HG03460 (cell line): ENCODE data around the gene DIS3L2.
A peak's percentile ranks its signal among the peaks of the same experiment; 100 is the strongest.

ENCODE experiments used
- ATAC-seq: cut with Tn5 transposase; IDR thresholded peaks from one replicate; pipeline ENCODE4 v1.9.1; 2021; ENCODE audit not compliant: unreplicated experiment

DIS3L2 gene

DNA sequence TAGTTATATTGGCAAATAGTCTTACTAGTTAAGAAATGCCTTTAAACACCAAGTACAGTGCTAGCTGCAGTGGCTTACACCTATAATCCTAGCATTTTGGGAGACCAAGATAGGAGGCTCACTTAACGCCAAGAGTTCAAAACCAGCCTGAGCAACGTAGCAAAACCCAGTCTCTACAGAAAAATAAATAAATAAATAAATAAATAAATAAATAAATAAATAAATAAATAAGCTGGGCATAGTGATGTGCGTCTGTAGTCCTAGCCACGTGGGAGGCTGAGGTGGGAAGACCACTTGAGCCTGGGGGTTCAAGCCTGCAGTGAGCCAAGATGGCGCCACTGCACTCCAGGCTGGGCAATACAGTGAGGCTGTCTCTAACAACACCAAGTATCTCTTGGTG lies 258.4 kb downstream of the DIS3L2 start:
- ATAC-seq, result no peak

DNA sequence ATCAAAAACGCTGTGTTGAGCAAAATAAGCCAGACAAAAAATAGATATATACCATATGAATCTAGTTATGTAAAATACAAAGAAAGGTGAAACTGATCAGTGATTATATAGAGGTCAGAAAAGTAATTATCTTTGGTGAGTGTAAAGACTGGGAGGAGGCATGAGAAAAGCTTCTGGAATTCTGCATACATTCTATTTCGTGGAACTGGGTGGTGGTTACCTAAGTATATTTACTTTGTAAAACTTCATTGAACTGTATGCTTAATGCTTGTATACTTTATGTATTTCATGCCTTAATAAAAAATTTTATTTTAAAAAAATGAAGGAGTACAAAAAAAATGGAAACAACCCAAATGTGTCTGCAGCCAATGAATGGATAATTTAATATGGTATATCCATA lies 263.9 kb downstream of the DIS3L2 start:
- ATAC-seq, result no peak

GRCh38 chr2:232225895-232226294 lies 264.4 kb downstream of the DIS3L2 start:
- no peak for ATAC-seq

DNA sequence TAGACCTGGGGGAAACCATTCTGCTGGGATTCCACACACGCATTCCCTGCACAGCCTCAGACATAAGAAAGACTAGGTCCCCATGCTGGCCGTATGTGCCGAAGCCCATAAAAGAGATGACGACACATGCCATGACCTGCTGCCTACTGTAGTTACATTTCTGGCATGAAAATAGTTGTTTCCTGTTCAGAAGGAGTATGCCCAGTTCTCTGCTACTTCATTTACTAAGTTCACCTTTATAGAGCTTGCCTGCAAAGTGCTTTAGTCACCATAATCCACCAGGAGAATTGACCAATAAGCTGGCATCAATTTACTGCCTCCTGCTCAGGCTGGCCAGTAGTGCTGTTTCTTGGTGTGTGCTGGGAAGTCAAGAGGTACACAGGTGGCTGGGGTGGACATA lies 266.8 kb downstream of the DIS3L2 start:
- ATAC-seq, result no peak

GRCh38 chr2:232228971-232229894 lies 267.7 kb downstream of the DIS3L2 start:
- ATAC-seq, result no peak

GRCh38 chr2:232229911-232230310 lies 268.4 kb downstream of the DIS3L2 start:
- no peak for ATAC-seq

DNA sequence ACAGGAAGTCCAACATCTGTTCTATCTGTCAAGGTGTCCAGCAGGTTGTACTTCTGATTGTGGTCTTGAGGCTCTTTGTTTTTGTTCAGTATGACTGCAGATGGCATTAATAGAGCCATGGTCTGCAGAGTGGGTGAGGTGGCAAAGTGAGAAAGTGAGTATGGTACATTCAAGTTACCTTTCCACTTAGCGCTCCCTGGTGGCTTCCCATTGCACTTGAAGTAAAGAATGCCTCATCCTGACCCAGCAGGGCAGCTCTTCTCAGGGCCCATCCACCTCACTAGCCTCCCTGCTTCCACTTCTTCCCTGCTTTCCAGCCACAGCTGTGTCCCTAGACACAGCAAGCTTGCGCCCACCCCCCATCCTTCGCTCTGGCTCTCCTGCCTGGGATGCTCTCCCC lies 269.0 kb downstream of the DIS3L2 start:
- ATAC-seq, result no peak

GRCh38 chr2:232231554-232231953 lies 270.0 kb downstream of the DIS3L2 start:
- no peak for ATAC-seq

GRCh38 chr2:232232915-232233314 lies 271.4 kb downstream of the DIS3L2 start:
- no peak for ATAC-seq

- ATAC-seq, result no peak
Measured at GRCh38 chr2:232234922-232235615, 273.6 kb downstream of the DIS3L2 start.

DNA sequence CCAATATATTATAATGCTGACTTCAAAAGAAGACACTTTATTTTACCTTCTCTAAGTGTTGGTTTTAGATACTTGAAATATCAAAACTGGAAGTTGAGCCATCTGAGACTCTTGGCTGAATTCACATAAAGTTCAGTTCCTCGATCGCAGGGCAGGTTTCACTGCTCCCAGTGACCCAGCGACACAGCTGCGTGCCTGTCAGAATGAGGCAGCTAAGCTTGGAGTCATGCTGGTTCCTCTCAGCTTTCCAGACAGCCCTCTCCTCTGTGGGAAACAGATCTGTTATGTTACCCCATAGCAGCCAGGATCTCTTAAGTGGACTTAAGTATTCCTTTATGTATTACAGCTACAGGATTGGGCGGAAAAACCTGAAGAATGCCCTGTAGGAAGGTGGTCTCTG lies 274.2 kb downstream of the DIS3L2 start:
- peak; percentile 46 for ATAC-seq

GRCh38 chr2:232236200-232236599 lies 274.7 kb downstream of the DIS3L2 start:
- ATAC-seq, result peak; percentile 77

DNA sequence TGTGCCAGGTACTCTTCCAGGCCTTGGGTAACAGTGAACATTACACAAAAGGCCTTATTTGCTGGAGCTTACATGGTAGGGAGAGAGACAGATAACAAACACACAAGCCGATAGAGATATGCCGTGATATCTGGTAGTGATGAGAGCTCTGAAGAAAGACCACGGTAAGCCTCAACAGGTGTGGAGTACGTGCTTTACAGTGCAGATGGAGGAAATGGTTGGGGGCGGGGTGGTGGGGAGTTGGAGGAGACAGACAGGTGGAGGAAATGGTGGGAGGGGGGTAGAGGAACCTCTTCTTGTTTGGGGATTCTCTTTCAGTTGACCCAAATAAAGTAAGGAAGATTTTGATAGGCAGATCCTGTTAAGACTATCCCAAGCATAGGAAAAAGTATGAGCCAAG lies 276.0 kb downstream of the DIS3L2 start:
- no peak for ATAC-seq

DNA sequence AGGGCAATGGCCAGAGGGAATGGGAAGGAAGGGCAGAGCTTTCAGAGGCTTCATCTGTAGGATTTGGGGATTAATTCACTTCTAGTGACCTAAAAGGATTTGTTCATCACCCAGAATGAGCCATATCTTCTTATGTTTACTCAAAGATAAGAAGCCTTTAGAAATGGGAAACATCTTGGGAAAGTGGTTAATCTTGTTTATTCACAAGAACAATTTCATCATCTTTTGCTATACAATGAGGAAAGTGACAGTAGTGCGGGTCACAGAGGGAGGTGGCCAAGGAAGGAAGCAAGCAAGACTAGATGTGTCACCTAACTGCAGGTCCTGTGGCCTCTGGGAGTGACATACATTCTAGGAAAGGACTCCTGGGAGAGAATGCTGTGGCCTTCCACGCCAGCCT lies 276.6 kb downstream of the DIS3L2 start:
- no peak for ATAC-seq

DNA sequence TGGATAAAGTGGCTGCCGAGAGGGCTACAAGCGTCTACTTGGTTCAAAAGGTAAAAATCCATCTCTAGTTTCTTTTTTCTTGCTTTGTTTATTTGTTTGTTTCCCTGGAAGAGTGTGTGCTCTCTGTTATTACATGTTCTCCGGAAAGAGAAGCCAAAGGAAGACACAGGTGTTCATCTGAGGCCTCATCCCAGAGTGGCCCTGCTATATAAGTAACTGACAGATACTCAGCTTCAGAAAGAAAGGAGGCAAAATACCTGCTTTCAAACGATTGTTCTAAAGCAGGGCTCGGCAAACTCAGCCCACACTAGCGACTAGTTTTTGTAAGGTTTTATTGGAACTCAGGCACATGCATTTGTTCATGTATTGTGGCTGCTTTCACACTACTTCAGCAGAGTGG lies 277.1 kb downstream of the DIS3L2 start:
- ATAC-seq, result no peak

- ATAC-seq, result no peak
Measured at GRCh38 chr2:232239951-232240681, 278.6 kb downstream of the DIS3L2 start.

DNA sequence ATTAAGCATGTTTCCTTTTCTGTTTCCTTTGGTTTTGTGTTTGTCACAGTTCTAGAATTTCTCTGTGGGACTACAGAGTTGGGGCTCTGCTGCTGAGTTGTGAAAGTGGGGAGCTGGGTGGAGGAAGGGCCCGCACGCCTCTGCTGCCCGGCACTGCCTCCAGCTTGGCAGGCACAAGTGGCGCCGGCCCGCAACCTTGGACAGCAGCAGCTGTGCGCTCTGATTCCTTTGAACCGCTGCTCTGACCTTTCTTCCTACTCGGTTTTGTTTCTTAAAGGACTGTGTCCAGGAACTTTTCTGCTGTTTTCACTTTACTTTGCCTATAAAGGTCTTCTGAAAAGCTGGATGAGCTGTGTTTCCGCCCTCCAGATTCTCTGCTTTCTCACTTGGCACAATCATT lies 279.4 kb downstream of the DIS3L2 start:
- no peak for ATAC-seq

GRCh38 chr2:232242316-232242715 lies 280.8 kb downstream of the DIS3L2 start:
- ATAC-seq, result no peak

GRCh38 chr2:232245111-232245510 lies 283.6 kb downstream of the DIS3L2 start:
- no peak for ATAC-seq

GRCh38 chr2:232246245-232246644 lies 284.7 kb downstream of the DIS3L2 start:
- no peak for ATAC-seq

- no peak for ATAC-seq
Measured at GRCh38 chr2:232249096-232249495, 287.6 kb downstream of the DIS3L2 start.
